GM19023 (cell line): ENCODE data around the gene SDK2.

Source experiments
- ATAC-seq: cut with Tn5 transposase; IDR thresholded peaks from one replicate; pipeline ENCODE4 v1.9.1; 2021; ENCODE audit warnings: mild to moderate bottlenecking, moderate library complexity; ENCODE audit not compliant: unreplicated experiment

Gene SDK2

DNA sequence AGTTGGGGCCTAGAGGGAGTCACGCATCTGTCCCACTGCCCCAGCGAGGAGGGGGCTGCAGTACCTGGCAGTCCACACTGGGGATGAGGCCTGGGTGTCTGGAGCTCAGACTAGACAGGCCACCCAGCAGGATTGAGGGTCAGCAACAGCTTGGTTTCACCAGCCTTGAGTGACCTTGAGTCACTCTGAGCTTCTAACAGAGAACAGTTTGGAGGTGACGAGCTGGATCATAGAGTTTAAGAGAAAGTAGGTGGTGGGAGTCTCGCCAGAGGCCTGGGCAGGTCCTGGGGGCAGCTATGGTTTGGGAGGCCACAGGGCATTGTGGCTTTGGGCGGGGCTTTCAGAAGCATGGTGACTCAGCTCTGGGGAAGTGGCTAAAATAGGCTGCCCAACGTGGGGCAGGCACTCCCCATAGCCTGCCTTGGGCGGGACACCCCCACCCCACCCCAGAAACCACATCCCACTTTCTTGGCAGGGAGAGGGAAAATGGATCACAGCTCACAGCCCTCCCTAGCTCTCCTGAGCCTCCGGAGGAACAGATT, 352.9 kb downstream of the SDK2 start:
- peak; percentile 91 for ATAC-seq

DNA sequence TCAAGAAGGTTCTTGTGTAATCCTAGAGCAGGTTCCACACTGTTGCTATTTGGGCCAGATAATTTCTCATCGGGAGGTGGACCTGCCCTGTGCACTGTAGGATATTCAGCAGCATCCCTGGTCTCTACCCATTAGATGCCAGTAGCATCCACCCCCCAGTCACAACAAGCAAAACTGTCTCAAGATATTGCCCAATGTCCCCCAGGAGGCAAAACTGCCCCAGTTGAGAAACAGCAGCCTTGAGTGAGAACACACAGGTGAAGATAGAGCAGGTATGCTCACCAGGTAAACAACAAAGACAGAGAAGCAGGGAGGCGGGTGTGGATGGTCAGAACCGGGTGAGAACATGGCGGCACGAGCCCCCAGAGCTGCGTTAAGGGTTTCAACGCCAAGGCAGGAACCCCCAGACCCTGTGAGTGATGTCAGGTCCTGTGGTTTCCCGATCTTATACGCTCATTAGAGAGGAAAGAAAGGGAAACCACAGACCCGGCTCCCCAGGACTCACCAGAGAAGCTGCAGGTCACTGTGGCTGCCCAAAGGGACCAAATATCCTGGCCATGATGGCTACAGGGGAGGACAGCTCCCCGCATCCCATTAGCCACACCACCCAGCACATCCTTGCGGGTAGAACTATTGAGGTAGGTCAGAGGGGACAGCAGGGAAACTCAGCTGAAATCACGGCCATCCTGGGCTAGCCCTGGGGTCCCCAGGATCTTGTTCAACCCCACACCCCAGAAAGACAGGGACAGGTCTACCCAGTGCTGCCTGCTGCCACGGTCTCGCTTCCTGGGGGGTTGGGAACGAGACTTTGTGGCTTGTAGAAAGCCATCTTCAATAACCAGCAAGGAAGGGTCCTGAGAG, 353.6 kb downstream of the SDK2 start:
- ATAC-seq: peak; percentile 42

- no peak for ATAC-seq
These were observed 354.5 kb downstream of the SDK2 start for GRCh38 chr17:73289549-73290254.

- ATAC-seq: no peak
These were observed 355.5 kb downstream of the SDK2 start for GRCh38 chr17:73288534-73289302.

- no peak for ATAC-seq
These were observed 357.4 kb downstream of the SDK2 start for GRCh38 chr17:73286863-73287296.

GRCh38 chr17:73285916-73286862, 358.1 kb downstream of the SDK2 start:
- ATAC-seq: no peak

DNA sequence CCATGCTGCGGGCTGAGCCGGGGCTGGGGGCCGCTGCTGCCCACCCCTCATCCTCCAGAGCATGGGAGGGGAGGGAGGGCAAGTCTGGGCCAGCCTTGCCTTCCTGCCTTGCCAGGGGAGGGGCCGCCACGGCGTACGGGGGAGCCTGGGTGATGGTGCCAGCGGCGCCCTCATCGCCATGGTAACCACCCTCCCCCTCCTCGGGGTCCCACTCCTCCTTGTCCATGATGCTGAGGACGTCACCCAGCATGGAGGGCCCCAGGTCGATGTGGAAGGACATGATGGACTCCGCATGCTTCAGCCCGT, 358.7 kb downstream of the SDK2 start:
- ATAC-seq: no peak

DNA sequence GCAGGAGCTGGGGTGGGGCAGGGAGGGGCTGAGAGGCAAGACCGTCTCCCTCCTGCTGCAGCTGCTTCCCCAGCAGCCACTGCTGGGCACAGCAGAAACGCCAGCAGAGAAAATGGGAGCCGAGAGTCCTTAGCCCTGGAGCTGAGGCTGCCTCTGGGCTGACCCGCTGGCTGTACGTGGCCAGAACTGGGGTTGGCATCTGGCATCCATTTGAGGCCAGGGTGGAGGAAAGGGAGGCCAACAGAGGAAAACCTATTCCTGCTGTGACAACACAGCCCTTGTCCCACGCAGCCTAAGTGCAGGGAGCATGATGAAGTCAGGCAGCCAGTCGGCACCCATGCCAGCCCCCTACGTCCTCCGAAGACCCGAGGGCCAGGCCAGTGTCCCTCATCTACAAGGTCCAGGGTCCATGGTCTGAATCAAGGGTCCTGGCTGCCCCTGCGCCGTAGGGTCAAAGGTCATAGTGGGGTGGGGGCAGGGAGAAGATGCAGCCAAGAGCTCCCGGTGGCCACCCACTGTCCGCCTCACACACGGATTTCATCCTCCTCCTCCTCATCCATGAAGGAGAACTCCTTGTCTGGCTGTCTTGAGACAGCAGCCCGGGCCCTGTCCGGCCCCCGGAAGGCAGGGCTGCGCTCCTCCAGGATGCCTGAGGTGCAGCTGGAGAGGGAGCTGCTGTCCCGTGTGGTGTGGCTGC, 359.2 kb downstream of the SDK2 start:
- ATAC-seq: no peak
